Choroid plexus epithelial cell (primary cell): ENCODE data around the gene CEP41.
"Not testable (repeated sequence)": the region's sequence is repeated elsewhere in the genome, so short reads cannot be mapped to it uniquely, and the experiment has no call there.

Experiments used
- DNase-seq: peaks from one replicate; pipeline ENCODE4 v3.0.0-alpha.2; 2010; ENCODE audit warnings: low read depth
- H3K4me3 ChIP-seq: 2 replicates; pipeline ENCODE4 v1.5.1; 2011; ENCODE audit warnings: low read depth, mild to moderate bottlenecking, control low read depth, low read length, moderate library complexity
- CTCF ChIP-seq: conservative IDR thresholded peaks from 2 replicates; pipeline ENCODE4 v1.5.1; 2011; ENCODE audit warnings: low read depth, mild to moderate bottlenecking, control low read depth, inconsistent platforms, low read length, moderate library complexity

Gene CEP41

GRCh38 chr7:130381468-130382312 lies 59.1 kb downstream of the CEP41 start:
- H3K4me3 ChIP-seq = no peak overlapping the region

GRCh38 chr7:130380861-130381455 lies 59.9 kb downstream of the CEP41 start:
- no peak overlapping the region for H3K4me3 ChIP-seq
- TF ChIP-seq CTCF = no peak
- DNase-seq = no peak

More at GRCh38 chr7:130381468-130382312, 59.1 kb downstream of the CEP41 start:
- TF ChIP-seq CTCF = peak; percentile 36
- DNase-seq = no peak

GRCh38 chr7:130379921-130380860 lies 60.6 kb downstream of the CEP41 start, which contains the start of gene CPA1:
CPA1 (plus strand) TSS chr7:130380494; CDS start chr7:130380521, 27 bp downstream.
- DNase-seq = no peak
- no peak for TF ChIP-seq CTCF
- H3K4me3 ChIP-seq = no peak within 1 kb of the TSS

- no peak overlapping the region for H3K4me3 ChIP-seq
- DNase-seq = no peak
These were observed 61.3 kb downstream of the CEP41 start for GRCh38 chr7:130379532-130379920.

GRCh38 chr7:130379019-130379418 lies 61.8 kb downstream of the CEP41 start:
- DNase-seq = no peak
- no peak overlapping the region for H3K4me3 ChIP-seq
- no peak for TF ChIP-seq CTCF

More at GRCh38 chr7:130379532-130379920, 61.3 kb downstream of the CEP41 start:
- TF ChIP-seq CTCF = no peak

GRCh38 chr7:130377178-130377577 lies 63.6 kb downstream of the CEP41 start:
- no peak for DNase-seq
- TF ChIP-seq CTCF = no peak
- no peak overlapping the region for H3K4me3 ChIP-seq

GRCh38 chr7:130376461-130376860 lies 64.4 kb downstream of the CEP41 start:
- not testable (repeated sequence) for H3K4me3 ChIP-seq, DNase-seq
